ENCODE measurements around the gene CCNG1.
"Not testable (repeated sequence)": the region's sequence is repeated elsewhere in the genome, so short reads cannot be mapped to it uniquely, and the experiment has no call there.

Gene CCNG1

DNA sequence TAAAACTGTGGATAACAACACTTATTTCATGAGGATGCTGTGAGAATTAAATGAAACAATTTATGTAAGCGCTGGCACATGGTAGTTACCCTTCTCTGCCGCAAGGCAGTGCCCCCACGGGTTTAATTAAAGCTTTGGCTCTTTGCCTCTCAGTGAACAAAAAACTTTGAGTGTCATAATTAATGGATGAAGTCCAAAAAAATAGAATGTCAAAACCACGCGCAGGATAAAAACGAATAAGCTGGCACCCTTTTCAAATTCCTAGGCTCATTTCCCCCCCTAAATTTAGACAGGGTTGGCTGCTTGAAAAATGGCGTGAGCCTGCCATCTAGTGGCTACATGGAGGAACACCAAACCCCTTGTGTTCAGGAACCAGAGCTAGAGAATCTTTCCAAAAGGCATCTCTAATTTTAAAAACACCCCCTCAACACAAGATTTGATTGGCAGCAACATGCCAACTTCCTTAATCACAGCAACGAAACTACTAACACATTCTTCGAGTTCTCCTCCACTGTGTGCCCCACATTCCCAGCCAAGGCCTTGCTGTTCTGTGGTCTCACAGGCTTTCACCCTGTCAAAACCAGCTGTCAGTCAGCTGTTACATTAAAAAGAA lies 29.0 kb upstream of the CCNG1 start:
- FAIRE-seq: peak; percentile 79
- no peak for DNase-seq (ENCODE audit: insufficient read length, low spot score)
- TF ChIP-seq SPI1 (IDR thresholded peaks at IDR 0.05; ENCODE audit: low read depth, low read length) (no peak), POLR2AphosphoS5 (IDR thresholded peaks at IDR 0.05; ENCODE audit: low read depth, low read length) (no peak), POU2F2 (IDR thresholded peaks at IDR 0.05; ENCODE audit: low read depth, low read length) (no peak), TAF1 (IDR thresholded peaks at IDR 0.05; ENCODE audit: low read depth, low read length) (no peak), PAX5 (IDR thresholded peaks at IDR 0.05; ENCODE audit: insufficient read depth, low read length, severe bottlenecking) (no peak), POLR2A (IDR thresholded peaks at IDR 0.05; ENCODE audit: low read depth, low read length) (no peak)

DNA sequence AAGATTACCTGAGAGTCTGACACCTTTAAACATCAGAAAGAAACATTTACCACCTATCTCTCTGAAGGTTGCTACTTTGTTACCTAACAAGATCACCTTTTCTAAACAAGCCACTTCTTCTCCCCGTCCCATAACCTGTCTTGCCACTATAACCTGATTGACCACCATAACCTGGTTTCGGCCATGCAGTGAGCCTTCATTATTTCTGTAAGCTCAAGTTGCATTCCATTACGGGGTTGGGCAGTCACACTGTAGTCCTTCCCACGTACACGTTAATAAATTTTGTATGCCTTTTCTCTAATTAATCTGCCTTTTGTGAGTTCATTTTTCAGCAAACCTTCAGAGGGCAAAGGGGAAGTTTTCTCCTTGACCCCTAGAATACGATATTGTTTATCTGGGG lies 28.0 kb upstream of the CCNG1 start:
- DNase-seq (ENCODE audit: insufficient read length, low spot score) (no peak), FAIRE-seq (peak; percentile 20)
- TF ChIP-seq POU2F2 (IDR thresholded peaks at IDR 0.05; ENCODE audit: low read depth, low read length) (no peak), PAX5 (IDR thresholded peaks at IDR 0.05; ENCODE audit: insufficient read depth, low read length, severe bottlenecking) (no peak), SPI1 (IDR thresholded peaks at IDR 0.05; ENCODE audit: low read depth, low read length) (no peak), TAF1 (IDR thresholded peaks at IDR 0.05; ENCODE audit: low read depth, low read length) (no peak), POLR2A (IDR thresholded peaks at IDR 0.05; ENCODE audit: low read depth, low read length) (no peak), POLR2AphosphoS5 (IDR thresholded peaks at IDR 0.05; ENCODE audit: low read depth, low read length) (no peak)

DNA sequence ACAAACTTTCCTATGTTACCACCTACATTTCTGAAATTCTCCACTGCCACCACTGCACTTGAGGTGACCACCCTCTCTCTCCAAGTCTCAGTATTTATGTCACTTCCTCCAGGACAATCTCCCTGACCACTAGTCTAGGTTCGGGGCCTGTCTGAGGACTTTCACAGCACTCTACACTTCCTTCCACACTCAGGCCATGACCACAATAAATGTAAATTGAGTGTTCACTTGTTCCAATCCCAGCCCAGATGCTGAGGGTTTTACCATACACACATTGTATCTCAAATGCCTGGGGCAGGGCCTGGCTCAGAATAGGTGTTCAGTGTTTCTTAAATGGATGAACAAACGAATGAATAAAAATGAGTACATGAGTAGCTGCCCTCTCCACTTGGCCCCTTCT lies 26.9 kb upstream of the CCNG1 start:
- no peak for TF ChIP-seq POU2F2 (IDR thresholded peaks at IDR 0.05; ENCODE audit: low read depth, low read length)
- TF ChIP-seq TAF1 (IDR thresholded peaks at IDR 0.05; ENCODE audit: low read depth, low read length): no peak
- no peak for TF ChIP-seq POLR2A (IDR thresholded peaks at IDR 0.05; ENCODE audit: low read depth, low read length)
- no peak for TF ChIP-seq POLR2AphosphoS5 (IDR thresholded peaks at IDR 0.05; ENCODE audit: low read depth, low read length)
- no peak for TF ChIP-seq SPI1 (IDR thresholded peaks at IDR 0.05; ENCODE audit: low read depth, low read length)
- no peak for TF ChIP-seq PAX5 (IDR thresholded peaks at IDR 0.05; ENCODE audit: insufficient read depth, low read length, severe bottlenecking)
- no peak for FAIRE-seq

DNA sequence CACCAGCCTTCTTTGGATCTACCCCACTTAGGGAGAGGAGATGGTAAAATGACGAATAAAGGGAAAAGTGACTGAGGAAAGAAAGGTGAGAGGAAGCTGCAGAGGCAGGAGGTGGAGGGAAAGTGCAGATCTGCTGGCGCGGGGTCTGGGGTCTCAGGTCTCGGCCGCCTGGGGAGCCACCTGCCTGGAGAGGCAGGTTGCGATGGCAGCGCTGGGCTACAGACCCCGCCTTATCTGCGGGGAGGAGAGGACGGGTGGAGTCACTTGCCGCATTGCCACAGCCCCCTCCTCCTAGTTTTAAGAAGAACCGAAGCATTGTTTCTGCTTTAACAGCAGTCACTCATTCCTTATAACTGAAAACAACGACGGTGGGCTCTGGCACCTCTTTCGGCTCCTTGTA lies 21.7 kb upstream of the CCNG1 start:
- FAIRE-seq; DNase-seq (ENCODE audit: insufficient read length, low spot score): not testable (repeated sequence)

More for the DNA sequence above, 26.9 kb upstream of the CCNG1 start:
- no peak for DNase-seq (ENCODE audit: insufficient read length, low spot score)

DNA sequence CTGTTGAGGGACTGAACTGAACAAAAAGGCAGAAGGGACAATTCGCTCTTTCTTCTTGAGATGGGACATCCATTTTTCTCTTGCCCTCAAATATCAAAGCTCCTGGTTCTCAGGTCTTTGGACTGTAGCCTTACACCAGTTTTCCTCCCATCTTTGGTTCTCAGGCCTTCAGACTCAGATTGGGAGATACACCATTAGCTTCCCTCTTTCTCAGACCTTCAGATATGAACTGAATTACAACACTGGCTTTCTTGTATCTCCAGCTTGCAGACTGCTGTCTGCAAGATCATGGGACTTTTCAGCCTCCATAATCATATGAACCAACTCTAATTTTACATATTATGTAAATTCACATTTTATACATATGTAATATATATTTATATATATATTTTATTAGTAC lies 12.6 kb upstream of the CCNG1 start:
- no peak for TF ChIP-seq POU2F2 (IDR thresholded peaks at IDR 0.05; ENCODE audit: low read depth, low read length)
- FAIRE-seq: no peak
- DNase-seq (ENCODE audit: insufficient read length, low spot score): no peak

DNA sequence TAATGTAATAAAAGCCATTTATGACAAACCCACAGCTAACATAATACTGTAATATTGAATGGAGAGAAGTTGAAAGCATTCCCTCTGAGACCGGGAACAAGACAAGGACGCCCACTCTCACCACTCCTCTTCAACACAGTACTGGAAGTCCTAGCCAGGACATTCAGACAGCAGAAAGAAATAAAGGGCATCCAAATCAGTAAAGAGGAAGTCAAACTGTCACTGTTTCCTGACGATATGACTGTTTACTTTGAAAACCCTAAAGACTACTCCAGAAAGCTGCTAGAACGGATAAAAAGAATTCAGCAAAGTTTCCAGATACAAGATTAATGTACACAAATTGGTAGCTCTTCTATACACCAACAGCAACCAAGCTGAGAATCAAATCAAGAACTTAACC lies 11.3 kb upstream of the CCNG1 start:
- peak; percentile 77 for TF ChIP-seq SPI1 (IDR thresholded peaks at IDR 0.05; ENCODE audit: low read depth, low read length)
- DNase-seq (ENCODE audit: insufficient read length, low spot score); FAIRE-seq: not testable (repeated sequence)

DNA sequence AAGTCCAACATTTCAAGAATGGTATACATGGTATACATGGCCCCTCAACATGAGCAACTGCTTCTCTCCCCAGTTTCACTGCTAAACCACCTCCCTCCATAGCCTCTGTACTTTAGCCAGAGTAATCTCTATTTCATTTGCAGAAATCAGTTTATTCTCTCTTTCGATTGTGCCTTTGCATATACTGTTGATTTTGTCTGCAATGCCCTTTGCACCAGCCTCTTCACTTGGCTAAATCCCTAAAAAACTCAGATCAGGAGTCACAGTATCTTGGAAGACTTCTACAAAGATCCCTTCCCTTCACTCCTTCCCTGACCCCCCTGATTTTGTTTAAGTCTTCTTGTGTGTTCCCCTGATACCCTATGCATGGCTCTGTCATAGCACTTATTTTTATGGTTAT lies 4.9 kb upstream of the CCNG1 start:
- FAIRE-seq (no peak), DNase-seq (ENCODE audit: insufficient read length, low spot score) (no peak)
- no peak for TF ChIP-seq SPI1 (IDR thresholded peaks at IDR 0.05; ENCODE audit: low read depth, low read length)
- no peak for TF ChIP-seq POU2F2 (IDR thresholded peaks at IDR 0.05; ENCODE audit: low read depth, low read length)
- no peak for TF ChIP-seq POLR2A (IDR thresholded peaks at IDR 0.05; ENCODE audit: low read depth, low read length)
- no peak for TF ChIP-seq PAX5 (IDR thresholded peaks at IDR 0.05; ENCODE audit: insufficient read depth, low read length, severe bottlenecking)
- TF ChIP-seq TAF1 (IDR thresholded peaks at IDR 0.05; ENCODE audit: low read depth, low read length): no peak
- TF ChIP-seq POLR2AphosphoS5 (IDR thresholded peaks at IDR 0.05; ENCODE audit: low read depth, low read length): no peak

DNA sequence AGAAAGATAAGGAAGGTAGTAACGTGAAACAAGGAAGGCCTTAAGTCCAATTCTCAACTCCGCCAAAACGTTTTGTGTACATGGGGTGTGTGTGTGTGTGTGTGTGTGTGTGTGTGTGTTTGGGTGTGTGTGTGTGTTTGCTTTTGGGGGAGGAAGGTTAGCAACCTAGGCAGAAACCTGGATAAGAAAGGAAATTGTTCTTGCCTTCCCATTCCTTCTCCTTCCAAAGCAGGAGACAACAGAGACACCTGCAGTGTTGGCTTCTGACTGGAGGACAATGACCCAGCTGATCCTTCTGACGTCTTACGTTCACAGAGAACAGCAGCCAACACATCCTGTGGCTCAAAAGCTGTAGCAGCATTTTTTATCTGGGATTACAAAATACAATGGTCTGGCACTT lies 4.1 kb upstream of the CCNG1 start:
- DNase-seq (ENCODE audit: insufficient read length, low spot score): no peak
- no peak for FAIRE-seq
- TF ChIP-seq TAF1 (IDR thresholded peaks at IDR 0.05; ENCODE audit: low read depth, low read length) (no peak), POLR2AphosphoS5 (IDR thresholded peaks at IDR 0.05; ENCODE audit: low read depth, low read length) (no peak), POU2F2 (IDR thresholded peaks at IDR 0.05; ENCODE audit: low read depth, low read length) (no peak), SPI1 (IDR thresholded peaks at IDR 0.05; ENCODE audit: low read depth, low read length) (no peak), POLR2A (IDR thresholded peaks at IDR 0.05; ENCODE audit: low read depth, low read length) (no peak)

DNA sequence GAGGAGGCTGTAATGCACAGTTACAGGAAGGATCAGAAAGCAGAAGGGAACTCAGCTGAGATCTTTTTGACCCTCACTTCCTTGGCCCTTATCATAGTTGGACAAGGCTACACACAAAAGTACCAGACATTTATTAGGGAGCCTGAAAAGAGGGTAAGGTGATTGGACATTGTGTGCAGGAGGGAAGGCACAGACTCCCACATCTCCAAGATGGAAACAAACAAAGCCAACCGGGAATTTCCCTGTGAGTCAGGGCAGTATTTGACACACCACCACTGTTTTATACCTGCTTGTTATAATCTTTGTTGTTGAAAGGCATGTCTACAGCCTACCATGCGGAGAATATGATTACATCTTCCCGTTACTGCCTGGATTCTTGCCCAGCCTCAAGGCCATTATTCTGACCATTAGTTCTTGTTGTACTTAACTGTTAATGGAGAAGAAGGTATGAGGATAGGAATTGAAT lies 3.0 kb upstream of the CCNG1 start:
- DNase-seq (ENCODE audit: insufficient read length, low spot score) (no peak), FAIRE-seq (no peak)
- TF ChIP-seq POU2F2 (IDR thresholded peaks at IDR 0.05; ENCODE audit: low read depth, low read length) (no peak), PAX5 (IDR thresholded peaks at IDR 0.05; ENCODE audit: insufficient read depth, low read length, severe bottlenecking) (no peak), POLR2A (IDR thresholded peaks at IDR 0.05; ENCODE audit: low read depth, low read length) (no peak)

DNA sequence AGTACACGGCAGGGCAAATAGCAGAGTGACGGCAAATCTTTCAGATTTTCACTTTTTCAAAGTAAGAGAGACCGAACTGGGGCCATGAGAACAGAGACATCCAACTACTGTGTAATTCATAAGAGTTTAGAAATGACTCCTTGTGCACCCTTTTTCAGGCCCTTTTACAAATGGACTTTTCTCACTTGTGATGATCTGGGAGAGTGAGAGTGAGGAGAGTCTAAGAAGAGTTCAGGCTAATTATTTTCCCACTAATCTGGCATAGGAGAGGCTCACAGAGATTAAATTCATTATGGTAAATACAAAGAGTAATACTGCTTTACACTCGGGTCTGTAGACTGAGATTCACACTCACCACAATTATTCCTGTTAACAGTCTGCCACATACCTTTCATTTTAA lies 880 bp upstream of the CCNG1 start:
- TF ChIP-seq POLR2AphosphoS5 (IDR thresholded peaks at IDR 0.05; ENCODE audit: low read depth, low read length) (no peak), POU2F2 (IDR thresholded peaks at IDR 0.05; ENCODE audit: low read depth, low read length) (no peak), PAX5 (IDR thresholded peaks at IDR 0.05; ENCODE audit: insufficient read depth, low read length, severe bottlenecking) (no peak), POLR2A (IDR thresholded peaks at IDR 0.05; ENCODE audit: low read depth, low read length) (no peak)
- FAIRE-seq (no peak), DNase-seq (ENCODE audit: insufficient read length, low spot score) (no peak)

DNA sequence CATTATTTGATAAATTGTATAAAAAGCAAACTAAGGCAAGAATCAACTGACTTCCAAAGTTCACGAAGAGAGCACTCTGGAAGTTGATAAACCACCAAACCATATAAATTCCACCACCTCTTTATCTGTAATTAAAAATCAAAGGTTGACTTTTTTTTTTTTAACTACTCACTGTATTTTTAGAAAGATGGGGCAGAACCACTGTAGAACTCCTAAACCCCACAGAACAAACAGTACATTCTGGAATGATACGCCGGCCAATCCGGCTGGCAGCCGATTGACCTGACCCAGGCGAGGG lies 435 bp upstream of the CCNG1 start:
- FAIRE-seq: no peak
- TF ChIP-seq TAF1 (IDR thresholded peaks at IDR 0.05; ENCODE audit: low read depth, low read length): no peak
- no peak for TF ChIP-seq POLR2AphosphoS5 (IDR thresholded peaks at IDR 0.05; ENCODE audit: low read depth, low read length)
- peak; percentile 84; the same call in 1 of the 2 replicates for TF ChIP-seq POLR2A (IDR thresholded peaks at IDR 0.05; ENCODE audit: low read depth, low read length)
- no peak for TF ChIP-seq PAX5 (IDR thresholded peaks at IDR 0.05; ENCODE audit: insufficient read depth, low read length, severe bottlenecking)
- no peak for TF ChIP-seq SPI1 (IDR thresholded peaks at IDR 0.05; ENCODE audit: low read depth, low read length)
- no peak for DNase-seq (ENCODE audit: insufficient read length, low spot score)

All from GM12891 (cell line).